Gastroesophageal sphincter (tissue), 3 donors: Measurements from ENCODE around the gene MOB1B.

Source experiments
- POLR2A ChIP-seq, 2 donors: fragments of 450-650 bp; IDR thresholded peaks; one replicate each; pipeline ENCODE4 v1.6.1; 2017; ENCODE audit warnings: antibody characterized with exemption in 2 of 2, mild to moderate bottlenecking in 2 of 2, moderate library complexity in 1 of 2
- TF ChIP-seq, protein P1 (sequence below), 4 experiments: fragments of 200-600 bp in 2 of 4; fragments of 450-650 bp in 2 of 4; sonication (generic) in 1 of 4; IDR thresholded peaks; one replicate each; pipeline ENCODE4 v1.5.1; 2017 to 2019; ENCODE audit warnings: antibody characterized with exemption in 4 of 4, mild to moderate bottlenecking in 2 of 4, moderate library complexity in 2 of 4

DNA sequence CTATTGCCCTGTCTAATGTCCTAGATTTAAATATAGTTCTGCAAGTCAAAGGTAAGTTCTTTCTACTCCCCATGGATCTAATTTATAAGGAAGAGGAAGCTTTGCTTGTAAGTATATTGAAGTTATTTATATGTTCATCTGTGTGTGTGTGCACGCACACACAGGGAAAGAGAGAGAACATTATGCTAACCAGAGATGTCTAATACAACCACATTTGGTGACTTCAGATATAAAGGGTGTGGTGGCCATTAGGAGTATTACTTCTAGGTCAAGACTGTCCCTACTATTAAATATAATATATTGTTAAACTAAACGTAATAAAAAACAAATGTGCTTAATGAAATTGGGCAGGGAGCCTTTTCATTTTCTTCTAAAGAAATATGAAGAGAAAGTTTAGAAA lies 95.4 kb downstream of the MOB1B start:
- TF ChIP-seq POLR2A (IDR thresholded peaks at IDR 0.05) = no peak
- TF ChIP-seq, protein P1, sequence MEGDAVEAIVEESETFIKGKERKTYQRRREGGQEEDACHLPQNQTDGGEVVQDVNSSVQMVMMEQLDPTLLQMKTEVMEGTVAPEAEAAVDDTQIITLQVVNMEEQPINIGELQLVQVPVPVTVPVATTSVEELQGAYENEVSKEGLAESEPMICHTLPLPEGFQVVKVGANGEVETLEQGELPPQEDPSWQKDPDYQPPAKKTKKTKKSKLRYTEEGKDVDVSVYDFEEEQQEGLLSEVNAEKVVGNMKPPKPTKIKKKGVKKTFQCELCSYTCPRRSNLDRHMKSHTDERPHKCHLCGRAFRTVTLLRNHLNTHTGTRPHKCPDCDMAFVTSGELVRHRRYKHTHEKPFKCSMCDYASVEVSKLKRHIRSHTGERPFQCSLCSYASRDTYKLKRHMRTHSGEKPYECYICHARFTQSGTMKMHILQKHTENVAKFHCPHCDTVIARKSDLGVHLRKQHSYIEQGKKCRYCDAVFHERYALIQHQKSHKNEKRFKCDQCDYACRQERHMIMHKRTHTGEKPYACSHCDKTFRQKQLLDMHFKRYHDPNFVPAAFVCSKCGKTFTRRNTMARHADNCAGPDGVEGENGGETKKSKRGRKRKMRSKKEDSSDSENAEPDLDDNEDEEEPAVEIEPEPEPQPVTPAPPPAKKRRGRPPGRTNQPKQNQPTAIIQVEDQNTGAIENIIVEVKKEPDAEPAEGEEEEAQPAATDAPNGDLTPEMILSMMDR (IDR thresholded peaks at IDR 0.05) = no peak
